Skin of body (tissue), 2 donors: ENCODE data around the gene TRIM28. TPM values are rescaled to one million over a fixed set of nuclear protein-coding genes. Genes with fewer than 3 reads are reported as not detected.

Source experiments
- DNase-seq: peaks from one replicate; lab custom pipeline; 2025; lab: John Stamatoyannopoulos, UW
- total RNA-seq: library from RNA; depleted of rRNA; stranded (reverse); fragments of >200 nt; gene quantifications from one replicate; pipeline ENCODE4 v1.2.3, GENCODE V29; 2014

Gene TRIM28
- total RNA-seq, 1 donor from 2014 or later: 214 TPM

- DNase-seq: no peak
Observed at GRCh38 chr19:58560007-58560887, 16.4 kb downstream of the TRIM28 start.

- DNase-seq: no peak
Observed at GRCh38 chr19:58560921-58561320, 17.1 kb downstream of the TRIM28 start.

GRCh38 chr19:58561373-58562121, 17.7 kb downstream of the TRIM28 start:
- DNase-seq: no peak

- DNase-seq: no peak
Observed at GRCh38 chr19:58562122-58563033, 18.5 kb downstream of the TRIM28 start.

- no peak for DNase-seq
Observed at GRCh38 chr19:58563034-58563573, 19.2 kb downstream of the TRIM28 start.

GRCh38 chr19:58563823-58564222, 20.0 kb downstream of the TRIM28 start:
- no peak for DNase-seq

GRCh38 chr19:58566989-58567388, 23.1 kb downstream of the TRIM28 start:
- no peak for DNase-seq

- no peak for DNase-seq
Observed at GRCh38 chr19:58568453-58569130, 24.7 kb downstream of the TRIM28 start.

- DNase-seq: no peak
Observed at GRCh38 chr19:58569191-58569942, 25.5 kb downstream of the TRIM28 start.

- no peak for DNase-seq
Observed at GRCh38 chr19:58569943-58570670, 26.2 kb downstream of the TRIM28 start.

GRCh38 chr19:58570770-58571574, 27.1 kb downstream of the TRIM28 start:
- DNase-seq: no peak

GRCh38 chr19:58571575-58571947, 27.7 kb downstream of the TRIM28 start:
- no peak for DNase-seq

GRCh38 chr19:58572026-58572817, 28.4 kb downstream of the TRIM28 start:
- no peak for DNase-seq

- no peak for DNase-seq
Observed at GRCh38 chr19:58572818-58573657, 29.2 kb downstream of the TRIM28 start, which contains the start of gene MZF1. TSS of gene MZF1 (minus strand) at chr19:58573335. CDS start at chr19:58571389, 1,946 bp downstream.

- no peak for DNase-seq
Observed at GRCh38 chr19:58573658-58574164, 29.8 kb downstream of the TRIM28 start.
